Muscle layer of colon (tissue), 2 donors: Measurements from ENCODE around the gene SIAE.
"Not testable (repeated sequence)": the region's sequence is repeated elsewhere in the genome, so short reads cannot be mapped to it uniquely, and the experiment has no call there.

Experiments
- H3K27ac ChIP-seq: one replicate; pipeline ENCODE4 v1.7.0; 2013; ENCODE audit warnings: low read depth, mild to moderate bottlenecking, low read length, moderate library complexity
- H3K27me3 ChIP-seq, 2 donors: one replicate each; pipeline ENCODE4 v1.7.0; 2013; ENCODE audit warnings: low read length in 2 of 2, mild to moderate bottlenecking in 2 of 2; ENCODE audit not compliant: insufficient read depth in 2 of 2, control insufficient read depth in 1 of 2
- H3K36me3 ChIP-seq: one replicate; pipeline ENCODE4 v1.7.0; 2013; ENCODE audit warnings: mild to moderate bottlenecking, low read length; ENCODE audit not compliant: insufficient read depth
- H3K4me1 ChIP-seq: one replicate; pipeline ENCODE4 v1.7.0; 2013; ENCODE audit warnings: mild to moderate bottlenecking, low read length; ENCODE audit not compliant: insufficient read depth
- H3K4me3 ChIP-seq, 2 donors: one replicate each; pipeline ENCODE4 v1.7.0; 2013; ENCODE audit warnings: low read length in 2 of 2, low read depth in 1 of 2, mild to moderate bottlenecking in 1 of 2, moderate library complexity in 1 of 2
- H3K9ac ChIP-seq: one replicate; pipeline ENCODE4 v1.7.0; 2013; ENCODE audit warnings: low read length
- H3K9me3 ChIP-seq: one replicate; pipeline ENCODE4 v1.7.0; 2013; ENCODE audit warnings: mild to moderate bottlenecking, low read length
- donor health status: abdominal sarcoma.
- donor health status: Adenocarcinoma of cecum.

The SIAE gene

GRCh38 chr11:124618863-124619262 lies 54.7 kb downstream of the SIAE start:
- no peaks in the 10 kb centered on the region for H3K36me3 ChIP-seq
- H3K9ac ChIP-seq = no peak overlapping the region
- no peaks in the 10 kb centered on the region for H3K9me3 ChIP-seq
- H3K27ac ChIP-seq = no peak overlapping the region
- H3K4me3 ChIP-seq = no peak overlapping the region
- H3K4me1 ChIP-seq = peaks cover 12% of the 10 kb centered on the region
- H3K27me3 ChIP-seq = no peaks in the 10 kb centered on the region

- no peaks in the 10 kb centered on the region for H3K27me3 ChIP-seq
Measured at GRCh38 chr11:124612567-124613246, 60.8 kb downstream of the SIAE start.

GRCh38 chr11:124612045-124612444 lies 61.5 kb downstream of the SIAE start:
- no peaks in the 10 kb centered on the region for H3K4me1 ChIP-seq
- H3K27ac ChIP-seq = no peak overlapping the region
- no peak overlapping the region for H3K4me3 ChIP-seq
- H3K36me3 ChIP-seq = no peaks in the 10 kb centered on the region
- H3K9ac ChIP-seq = no peak overlapping the region
- H3K27me3 ChIP-seq = no peaks in the 10 kb centered on the region
- no peaks in the 10 kb centered on the region for H3K9me3 ChIP-seq

More at GRCh38 chr11:124612567-124613246, 60.8 kb downstream of the SIAE start:
- Histone ChIP-seq H3K9ac (no peak overlapping the region), H3K36me3 (no peaks in the 10 kb centered on the region), H3K9me3 (no peaks in the 10 kb centered on the region), H3K4me1 (no peaks in the 10 kb centered on the region), H3K27ac (no peak overlapping the region), H3K4me3 (no peak overlapping the region)

- no peaks in the 10 kb centered on the region for H3K4me1 ChIP-seq
- no peak within 1 kb of the TSS for H3K4me3 ChIP-seq
- no peak within 1 kb of the TSS for H3K27ac ChIP-seq
- H3K27me3 ChIP-seq = no peaks in the 10 kb centered on the region
- no peak within 1 kb of the TSS for H3K9ac ChIP-seq
- H3K9me3 ChIP-seq = no peaks in the 10 kb centered on the region
- no peaks in the 10 kb centered on the region for H3K36me3 ChIP-seq
Measured at GRCh38 chr11:124611064-124611463, 62.5 kb downstream of the SIAE start, which contains the start of gene PANX3. Gene PANX3 (plus strand): TSS chr11:124611428. CDS start chr11:124611557, 129 bp downstream.

- Histone ChIP-seq H3K27ac (no peak overlapping the region), H3K4me1 (no peaks in the 10 kb centered on the region), H3K9me3 (no peaks in the 10 kb centered on the region), H3K36me3 (no peaks in the 10 kb centered on the region), H3K4me3 (no peak overlapping the region), H3K9ac (no peak overlapping the region), H3K27me3 (no peaks in the 10 kb centered on the region)
Measured at GRCh38 chr11:124610295-124610694, 63.2 kb downstream of the SIAE start.

GRCh38 chr11:124608147-124608546 lies 65.4 kb downstream of the SIAE start:
- H3K9me3 ChIP-seq = no peaks in the 10 kb centered on the region
- no peak overlapping the region for H3K27ac ChIP-seq
- H3K4me3 ChIP-seq = no peak overlapping the region
- H3K36me3 ChIP-seq = no peaks in the 10 kb centered on the region
- H3K9ac ChIP-seq = no peak overlapping the region
- H3K4me1 ChIP-seq = no peaks in the 10 kb centered on the region
- H3K27me3 ChIP-seq = no peaks in the 10 kb centered on the region

- Histone ChIP-seq H3K27me3 (no peaks in the 10 kb centered on the region), H3K9ac (no peak overlapping the region), H3K9me3 (no peaks in the 10 kb centered on the region), H3K27ac (no peak overlapping the region), H3K4me3 (no peak overlapping the region), H3K4me1 (no peaks in the 10 kb centered on the region), H3K36me3 (no peaks in the 10 kb centered on the region)
Measured at GRCh38 chr11:124605719-124606118, 67.8 kb downstream of the SIAE start.

- H3K4me3 ChIP-seq = not testable (repeated sequence)
Measured at GRCh38 chr11:124602723-124603122, 70.8 kb downstream of the SIAE start.

GRCh38 chr11:124602193-124602592 lies 71.3 kb downstream of the SIAE start:
- no peaks in the 10 kb centered on the region for H3K4me1 ChIP-seq
- no peaks in the 10 kb centered on the region for H3K9me3 ChIP-seq
- H3K9ac ChIP-seq = no peak overlapping the region
- H3K36me3 ChIP-seq = no peaks in the 10 kb centered on the region
- no peaks in the 10 kb centered on the region for H3K27me3 ChIP-seq
- H3K4me3 ChIP-seq = no peak overlapping the region
- no peak overlapping the region for H3K27ac ChIP-seq

More at GRCh38 chr11:124602723-124603122, 70.8 kb downstream of the SIAE start:
- H3K9me3 ChIP-seq, H3K9ac ChIP-seq, H3K36me3 ChIP-seq, H3K27ac ChIP-seq, H3K4me1 ChIP-seq, H3K27me3 ChIP-seq: not testable (repeated sequence)

GRCh38 chr11:124600621-124601320 lies 72.8 kb downstream of the SIAE start:
- Histone ChIP-seq H3K9me3 (no peaks in the 10 kb centered on the region), H3K4me1 (no peaks in the 10 kb centered on the region), H3K36me3 (no peaks in the 10 kb centered on the region), H3K9ac (no peak overlapping the region), H3K27me3 (no peaks in the 10 kb centered on the region), H3K4me3 (no peak overlapping the region), H3K27ac (no peak overlapping the region)

- Histone ChIP-seq H3K4me1 (no peaks in the 10 kb centered on the region), H3K36me3 (no peaks in the 10 kb centered on the region), H3K9me3 (no peaks in the 10 kb centered on the region), H3K4me3 (no peak overlapping the region), H3K27me3 (no peaks in the 10 kb centered on the region), H3K27ac (no peak overlapping the region), H3K9ac (no peak overlapping the region)
Measured at GRCh38 chr11:124597626-124598025, 75.9 kb downstream of the SIAE start.

- Histone ChIP-seq H3K9me3 (no peaks in the 10 kb centered on the region), H3K27me3 (no peaks in the 10 kb centered on the region), H3K4me3 (no peak overlapping the region), H3K27ac (no peak overlapping the region), H3K4me1 (no peaks in the 10 kb centered on the region), H3K36me3 (no peaks in the 10 kb centered on the region), H3K9ac (no peak overlapping the region)
Measured at GRCh38 chr11:124595302-124595701, 78.2 kb downstream of the SIAE start.
